ENCODE results near the gene ZNF837.
"Not testable (repeated sequence)": the region's sequence is repeated elsewhere in the genome, so short reads cannot be mapped to it uniquely, and the experiment has no call there.

Gene ZNF837

DNA sequence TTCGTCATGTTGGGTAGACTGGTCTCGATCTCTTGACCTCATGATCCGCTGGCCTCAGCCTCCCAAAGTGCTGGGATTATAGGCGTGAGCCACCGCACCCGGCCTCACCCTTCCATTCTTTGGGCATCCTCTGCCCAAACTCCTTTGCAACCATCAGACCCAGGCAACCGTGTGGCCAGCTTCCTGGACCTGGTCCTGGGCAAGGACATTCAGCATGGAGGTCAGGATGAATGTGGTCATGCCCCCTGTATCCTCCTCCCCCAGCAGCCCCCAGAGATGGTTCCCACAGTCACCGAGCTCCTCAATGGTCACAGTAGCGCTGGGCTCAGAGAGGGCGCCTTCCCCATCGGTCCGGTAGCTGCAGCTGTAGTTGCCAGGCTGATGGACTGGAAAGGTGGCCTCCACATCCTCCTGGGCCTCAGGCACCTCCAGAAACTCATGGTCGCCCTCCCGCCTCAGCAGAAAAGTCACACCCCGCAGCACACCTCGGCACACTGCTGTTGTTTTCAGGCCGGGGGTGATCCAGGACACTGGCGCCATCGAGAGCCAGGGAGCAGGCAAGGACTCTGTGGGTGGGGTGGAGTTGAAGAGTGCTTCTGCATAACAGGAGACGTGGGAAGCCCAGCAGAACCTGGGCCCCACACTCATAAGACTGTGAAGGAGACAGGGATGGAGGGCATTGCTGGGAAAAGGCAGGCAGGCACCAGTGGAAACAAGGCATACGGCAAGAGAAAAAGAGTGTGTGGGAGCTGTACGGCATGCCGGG, 28.7 kb downstream of the ZNF837 start:
- H3K4me1 Mint-ChIP-seq (ENCODE audit: low read depth): peaks cover 28% of the 10 kb centered on the region
- peaks cover 5% of the 10 kb centered on the region for H3K36me3 Mint-ChIP-seq (ENCODE audit: low read depth)
- no peak overlapping the region for H3K4me3 Mint-ChIP-seq
- H3K9me3 Mint-ChIP-seq: no peaks in the 10 kb centered on the region
- no peaks in the 10 kb centered on the region for H3K27me3 Mint-ChIP-seq
- no peak overlapping the region for H3K27ac Mint-ChIP-seq

DNA sequence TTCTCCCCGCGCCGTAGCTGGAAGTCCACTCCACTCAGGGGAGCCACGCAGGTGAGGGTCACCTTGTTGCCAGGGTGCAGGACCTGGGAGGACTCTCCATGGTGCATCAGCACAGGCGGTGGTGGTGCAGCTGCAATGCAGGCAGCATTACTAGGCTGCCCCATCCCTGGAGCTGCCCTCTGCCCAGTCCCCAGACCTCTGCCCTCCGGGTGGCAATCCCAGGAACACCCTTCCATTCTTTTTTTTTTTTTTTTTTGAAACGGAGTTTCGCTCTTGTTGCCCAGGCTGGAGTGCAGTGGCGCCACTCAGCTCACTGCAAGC, 29.3 kb downstream of the ZNF837 start:
- H3K4me3 Mint-ChIP-seq: no peak overlapping the region
- H3K27me3 Mint-ChIP-seq: no peaks in the 10 kb centered on the region
- peaks cover 31% of the 10 kb centered on the region for H3K4me1 Mint-ChIP-seq (ENCODE audit: low read depth)
- no peak overlapping the region for H3K27ac Mint-ChIP-seq
- H3K36me3 Mint-ChIP-seq (ENCODE audit: low read depth): peaks cover 5% of the 10 kb centered on the region
- no peaks in the 10 kb centered on the region for H3K9me3 Mint-ChIP-seq

DNA sequence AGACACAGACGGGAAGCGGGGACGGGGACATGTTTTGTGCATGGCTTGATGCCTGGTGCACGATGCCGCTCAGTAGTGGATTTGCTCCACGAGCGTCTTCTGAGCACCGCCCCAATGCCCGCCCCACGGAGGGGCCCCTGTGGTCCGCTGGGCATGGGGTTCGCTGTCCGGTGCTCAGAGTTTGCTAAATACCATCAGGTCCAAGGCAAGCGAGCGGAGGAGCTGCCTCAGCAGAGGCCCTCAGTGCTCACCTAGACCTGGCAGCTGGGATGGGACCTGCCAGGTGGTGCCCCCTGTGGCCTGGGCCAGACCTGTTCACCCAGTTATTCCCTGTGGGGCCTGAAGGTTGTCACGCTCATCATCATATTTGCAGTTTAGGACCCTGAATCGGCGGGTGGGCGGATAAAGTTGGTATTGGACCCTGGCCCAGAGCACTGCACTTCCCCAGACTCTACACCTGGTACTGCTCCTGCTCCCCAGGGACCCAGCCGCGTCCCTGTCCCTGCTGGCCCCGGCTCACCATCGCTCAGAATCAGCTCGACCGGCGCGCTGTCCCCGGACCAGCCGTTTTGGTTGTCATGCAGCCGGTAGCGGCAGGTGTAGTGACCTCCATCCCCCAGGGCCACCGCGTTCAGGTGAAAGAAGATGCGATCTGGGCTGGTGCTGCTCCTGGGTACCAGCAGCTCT, 29.8 kb downstream of the ZNF837 start:
- Mint-ChIP-seq H3K4me1 (ENCODE audit: low read depth) (peaks cover 30% of the 10 kb centered on the region), H3K27me3 (no peaks in the 10 kb centered on the region), H3K9me3 (no peaks in the 10 kb centered on the region), H3K27ac (no peak overlapping the region), H3K36me3 (ENCODE audit: low read depth) (peaks cover 5% of the 10 kb centered on the region), H3K4me3 (no peak overlapping the region)

DNA sequence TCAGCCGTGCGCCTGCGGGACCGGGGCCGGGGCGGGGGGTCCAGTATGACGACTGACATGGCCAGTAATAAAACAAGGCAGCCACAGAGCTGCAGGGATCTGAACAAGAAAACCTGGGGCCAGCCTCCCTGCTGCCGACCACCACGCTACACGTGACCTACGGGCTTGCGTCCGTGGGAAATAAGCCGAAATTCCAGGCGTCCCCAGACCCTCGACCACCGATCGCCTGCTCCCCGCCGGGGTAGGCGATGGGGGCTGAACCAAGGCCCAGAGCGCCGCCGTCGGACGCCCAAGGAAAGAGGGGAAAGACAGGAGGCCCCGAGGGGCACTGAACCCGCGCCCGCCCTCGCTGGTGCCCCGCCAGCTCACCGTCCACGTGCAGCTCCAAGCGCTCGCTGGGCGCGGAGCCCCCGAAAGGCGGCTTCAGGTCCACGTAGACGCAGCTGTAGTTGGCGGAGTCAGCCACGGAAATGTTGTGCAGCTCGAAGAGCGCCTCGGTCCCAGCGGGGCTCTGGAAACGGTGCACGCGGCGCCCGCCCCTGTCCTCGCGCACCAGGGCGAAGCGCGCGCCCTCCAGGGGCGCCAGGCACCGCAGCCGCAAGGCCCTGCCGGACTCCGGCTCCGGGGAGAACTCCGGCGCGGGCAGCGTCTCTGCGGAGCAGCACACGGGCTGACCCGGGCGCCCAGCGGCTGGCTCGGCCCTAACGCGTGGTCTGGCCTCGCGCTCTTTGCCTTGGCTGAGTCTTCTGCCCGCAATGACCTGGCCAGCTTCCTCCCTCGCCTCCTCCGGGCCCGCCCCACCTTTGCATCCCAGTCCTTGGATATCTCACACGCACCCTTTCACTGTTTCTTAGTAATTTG, 30.6 kb downstream of the ZNF837 start:
- Mint-ChIP-seq H3K27ac (no peak overlapping the region), H3K36me3 (ENCODE audit: low read depth) (peaks cover 9% of the 10 kb centered on the region), H3K4me1 (ENCODE audit: low read depth) (peaks cover 32% of the 10 kb centered on the region), H3K9me3 (no peaks in the 10 kb centered on the region), H3K27me3 (no peaks in the 10 kb centered on the region), H3K4me3 (no peak overlapping the region)

DNA sequence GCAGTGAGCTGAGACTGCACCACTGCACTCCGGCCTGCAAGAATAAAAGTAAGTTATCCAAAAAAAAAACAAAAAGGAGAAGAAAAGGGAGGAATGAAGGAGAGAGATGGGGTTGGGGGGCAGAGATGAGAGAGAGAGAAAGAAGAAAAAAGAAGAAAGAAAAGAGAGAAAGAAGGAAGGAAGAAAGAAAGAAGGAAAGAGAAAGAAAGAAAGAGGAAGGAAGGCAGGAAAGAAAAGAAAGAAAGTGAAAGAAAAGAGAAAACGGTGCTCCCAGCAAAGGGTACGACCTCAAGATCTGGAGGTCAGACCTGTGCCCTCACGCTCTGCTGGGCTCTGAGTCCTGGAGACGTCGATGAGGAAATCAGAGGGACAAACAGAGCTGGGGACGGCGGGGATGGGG, 31.2 kb downstream of the ZNF837 start:
- peak overlapping the region; percentile 55 for H3K27ac Mint-ChIP-seq
- peaks cover 29% of the 10 kb centered on the region for H3K4me1 Mint-ChIP-seq (ENCODE audit: low read depth)
- no peaks in the 10 kb centered on the region for H3K27me3 Mint-ChIP-seq
- peaks cover 9% of the 10 kb centered on the region for H3K36me3 Mint-ChIP-seq (ENCODE audit: low read depth)
- no peaks in the 10 kb centered on the region for H3K9me3 Mint-ChIP-seq
- H3K4me3 Mint-ChIP-seq: no peak overlapping the region

DNA sequence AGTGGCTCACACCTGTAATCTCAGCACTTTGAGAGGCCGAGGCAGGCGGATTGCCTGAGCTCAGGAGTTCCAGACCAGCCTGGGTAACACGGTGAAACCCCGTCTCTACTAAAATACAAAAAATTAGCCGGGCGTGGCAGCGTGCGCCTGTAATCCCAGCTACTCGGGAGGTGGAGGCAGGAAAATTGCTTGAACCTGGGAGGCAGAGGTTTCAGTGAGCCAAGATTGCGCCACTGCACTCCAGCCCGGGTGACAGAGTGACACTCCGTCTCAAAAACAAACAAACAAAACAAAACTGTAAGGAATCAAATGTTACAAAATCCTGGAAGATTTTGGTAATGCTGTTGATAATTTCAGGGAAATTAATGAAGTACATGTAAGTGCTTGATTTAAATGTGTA, 32.8 kb downstream of the ZNF837 start:
- not testable (repeated sequence) for H3K27me3 Mint-ChIP-seq; H3K36me3 Mint-ChIP-seq (ENCODE audit: low read depth); H3K9me3 Mint-ChIP-seq
- Mint-ChIP-seq H3K4me1 (ENCODE audit: low read depth) (peaks cover 29% of the 10 kb centered on the region), H3K27ac (peak overlapping the region; percentile 91), H3K4me3 (peak overlapping the region; percentile 95)

DNA sequence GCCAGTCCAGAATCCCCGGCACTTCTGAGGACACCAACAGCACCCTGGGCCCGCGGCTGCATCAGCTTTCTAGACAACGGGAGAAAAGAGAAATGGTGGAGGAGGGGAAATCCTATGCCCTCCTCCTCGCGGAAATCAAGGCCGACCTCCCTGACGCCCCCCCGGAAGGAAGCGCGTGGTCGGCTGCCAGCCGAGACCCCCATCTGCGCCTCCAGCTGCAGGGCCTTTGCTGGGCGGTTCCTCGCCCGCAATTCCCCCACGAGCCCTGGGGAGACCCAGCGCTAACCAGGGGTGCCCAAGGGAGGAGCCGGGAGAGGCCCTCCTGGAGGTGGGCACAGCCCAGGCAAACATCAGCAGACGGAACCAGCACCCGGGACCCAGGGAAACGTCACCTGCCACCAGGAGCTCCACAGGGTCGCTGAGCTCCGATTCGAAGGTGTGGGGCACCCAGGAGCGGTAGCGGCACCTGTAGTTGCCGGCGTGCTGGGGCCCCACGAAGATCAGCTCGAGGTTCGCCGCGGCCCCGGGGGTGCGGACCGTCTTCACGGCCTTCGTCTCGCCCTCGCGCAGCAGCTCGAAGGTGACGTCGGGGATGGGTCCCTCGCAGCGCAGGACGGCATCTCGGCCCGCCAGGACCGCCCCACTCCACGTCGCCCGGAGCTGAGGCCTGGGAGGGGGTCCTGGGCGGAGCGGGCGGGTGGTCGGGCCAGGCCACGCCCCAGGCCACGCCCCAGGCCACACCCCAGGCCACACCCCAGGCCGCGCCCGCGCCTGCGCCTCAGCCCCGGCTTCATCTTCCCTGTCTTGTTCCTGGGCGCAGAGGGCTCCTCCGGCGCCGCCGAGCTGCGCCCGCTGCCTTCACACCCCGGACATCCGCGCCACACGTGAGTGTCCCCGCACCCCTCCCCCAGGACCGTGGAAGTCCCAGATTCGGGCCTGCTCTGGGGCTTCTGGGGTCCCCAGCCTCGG, 33.6 kb downstream of the ZNF837 start:
- Mint-ChIP-seq H3K4me1 (ENCODE audit: low read depth) (peaks cover 29% of the 10 kb centered on the region), H3K27me3 (no peaks in the 10 kb centered on the region), H3K27ac (peak overlapping the region; percentile 91), H3K4me3 (peak overlapping the region; percentile 95), H3K36me3 (ENCODE audit: low read depth) (peaks cover 13% of the 10 kb centered on the region), H3K9me3 (no peaks in the 10 kb centered on the region)

DNA sequence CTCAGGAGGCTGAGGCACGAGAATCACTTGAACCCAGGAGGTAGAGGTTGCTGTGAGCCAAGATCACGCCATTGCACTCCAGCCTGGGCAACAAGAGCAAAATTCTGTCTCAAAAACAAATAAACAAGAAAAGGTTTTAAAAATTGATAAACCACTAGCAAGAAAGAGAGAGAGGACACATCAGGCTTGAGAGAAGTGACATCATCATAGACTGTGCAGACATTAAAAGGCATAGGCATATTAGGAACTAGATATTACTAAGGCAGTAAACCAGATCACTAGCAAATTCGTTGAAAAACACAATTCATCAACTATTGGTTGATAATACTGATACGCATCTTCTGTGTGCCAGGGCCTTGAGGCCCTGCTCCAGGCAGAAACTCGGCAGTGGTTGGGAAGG, 35.3 kb downstream of the ZNF837 start:
- H3K27me3 Mint-ChIP-seq: no peaks in the 10 kb centered on the region
- peaks cover 23% of the 10 kb centered on the region for H3K36me3 Mint-ChIP-seq (ENCODE audit: low read depth)
- H3K9me3 Mint-ChIP-seq: no peaks in the 10 kb centered on the region
- peak overlapping the region; percentile 23 for H3K27ac Mint-ChIP-seq
- H3K4me1 Mint-ChIP-seq (ENCODE audit: low read depth): peaks cover 29% of the 10 kb centered on the region
- peak overlapping the region; percentile 95 for H3K4me3 Mint-ChIP-seq

DNA sequence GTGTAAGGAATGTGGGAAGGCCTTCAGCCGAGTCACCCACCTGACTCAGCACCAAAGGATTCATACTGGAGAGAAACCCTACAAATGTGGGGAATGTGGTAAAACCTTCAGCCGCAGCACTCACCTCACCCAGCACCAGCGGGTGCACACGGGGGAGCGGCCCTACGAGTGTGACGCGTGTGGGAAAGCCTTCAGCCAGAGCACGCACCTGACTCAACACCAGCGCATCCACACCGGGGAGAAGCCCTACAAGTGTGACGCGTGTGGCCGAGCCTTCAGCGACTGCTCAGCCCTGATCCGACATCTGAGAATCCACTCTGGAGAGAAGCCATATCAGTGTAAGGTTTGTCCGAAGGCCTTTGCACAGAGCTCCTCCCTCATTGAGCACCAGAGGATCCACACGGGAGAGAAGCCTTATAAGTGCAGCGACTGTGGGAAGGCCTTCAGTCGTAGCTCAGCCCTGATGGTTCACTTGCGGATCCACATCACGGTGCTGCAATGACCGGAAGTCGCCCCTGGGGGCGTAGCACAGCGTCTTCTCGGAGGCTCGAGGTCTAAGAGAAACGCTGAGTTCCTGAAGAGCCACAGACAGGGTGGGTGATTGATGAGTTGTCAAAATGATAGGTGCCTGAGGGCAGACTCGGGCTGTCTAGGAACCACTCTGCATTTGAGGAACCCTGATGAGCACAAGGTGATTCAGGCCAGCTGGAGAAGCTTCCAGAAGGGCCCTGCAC, 41.8 kb downstream of the ZNF837 start:
- Mint-ChIP-seq H3K4me1 (ENCODE audit: low read depth) (no peaks in the 10 kb centered on the region), H3K36me3 (ENCODE audit: low read depth) (peaks cover 44% of the 10 kb centered on the region), H3K9me3 (no peaks in the 10 kb centered on the region), H3K27me3 (no peaks in the 10 kb centered on the region), H3K4me3 (no peak overlapping the region), H3K27ac (no peak overlapping the region)

DNA sequence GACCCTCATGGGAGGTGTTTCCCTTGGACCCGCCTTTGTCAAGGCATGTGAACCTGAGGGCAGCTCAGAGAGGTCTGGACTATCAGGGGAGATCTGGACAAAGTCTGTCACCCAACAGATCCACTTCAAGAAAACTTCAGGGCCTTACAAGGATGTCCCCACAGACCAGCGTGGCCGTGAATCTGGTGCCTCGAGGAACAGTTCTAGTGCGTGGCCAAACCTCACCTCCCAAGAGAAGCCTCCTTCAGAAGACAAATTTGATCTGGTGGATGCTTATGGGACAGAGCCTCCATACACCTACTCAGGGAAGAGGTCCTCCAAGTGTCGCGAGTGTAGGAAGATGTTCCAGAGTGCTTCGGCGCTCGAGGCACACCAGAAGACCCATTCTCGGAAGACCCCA, 42.5 kb downstream of the ZNF837 start:
- Mint-ChIP-seq H3K4me1 (ENCODE audit: low read depth) (no peaks in the 10 kb centered on the region), H3K27me3 (no peaks in the 10 kb centered on the region), H3K36me3 (ENCODE audit: low read depth) (peaks cover 44% of the 10 kb centered on the region), H3K9me3 (no peaks in the 10 kb centered on the region), H3K4me3 (no peak overlapping the region), H3K27ac (no peak overlapping the region)

DNA sequence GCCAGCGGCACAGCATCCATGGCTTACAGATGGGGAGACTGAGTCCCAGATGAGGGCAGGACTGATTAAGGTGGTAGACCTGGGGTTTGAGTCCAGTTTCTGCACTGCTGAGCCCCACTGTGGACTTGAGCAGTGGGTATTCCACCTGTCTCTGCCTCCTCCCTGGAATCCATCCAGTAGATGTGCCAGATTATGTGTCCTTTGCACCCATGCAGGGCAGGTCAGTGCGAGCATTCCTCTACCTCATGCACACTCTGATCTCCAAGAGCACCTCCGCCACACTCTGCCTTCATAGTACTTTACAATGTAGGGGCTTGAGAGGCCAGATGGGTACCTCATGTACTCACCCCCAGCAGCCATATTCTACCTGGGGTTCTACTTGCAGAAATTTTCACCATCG, 44.0 kb downstream of the ZNF837 start:
- Mint-ChIP-seq H3K36me3 (ENCODE audit: low read depth) (peaks cover 42% of the 10 kb centered on the region), H3K27ac (no peak overlapping the region), H3K4me1 (ENCODE audit: low read depth) (peaks cover 4% of the 10 kb centered on the region), H3K27me3 (no peaks in the 10 kb centered on the region), H3K9me3 (no peaks in the 10 kb centered on the region), H3K4me3 (no peak overlapping the region)

DNA sequence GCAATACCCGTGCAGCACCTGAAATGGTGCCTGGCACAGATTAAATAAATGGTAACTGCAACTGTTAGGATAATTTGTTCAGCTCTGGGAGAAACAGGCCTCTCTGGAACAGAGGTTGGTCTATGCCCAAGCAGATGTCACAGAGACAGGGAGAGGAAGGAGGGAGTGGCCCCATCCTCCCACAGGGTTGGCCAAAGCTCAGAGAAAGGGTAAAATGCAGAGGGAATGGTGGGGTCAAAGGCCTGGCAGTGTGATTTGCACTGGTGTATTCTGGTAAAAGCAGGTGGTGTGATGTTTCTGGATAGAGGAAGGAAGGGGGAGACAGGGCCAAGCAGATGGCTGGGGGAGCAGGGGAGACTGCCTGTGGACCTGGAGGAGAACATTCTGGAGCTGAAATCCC, 44.6 kb downstream of the ZNF837 start:
- Mint-ChIP-seq H3K4me1 (ENCODE audit: low read depth) (peaks cover 4% of the 10 kb centered on the region), H3K36me3 (ENCODE audit: low read depth) (peaks cover 40% of the 10 kb centered on the region), H3K4me3 (no peak overlapping the region), H3K27ac (no peak overlapping the region), H3K27me3 (no peaks in the 10 kb centered on the region), H3K9me3 (no peaks in the 10 kb centered on the region)

DNA sequence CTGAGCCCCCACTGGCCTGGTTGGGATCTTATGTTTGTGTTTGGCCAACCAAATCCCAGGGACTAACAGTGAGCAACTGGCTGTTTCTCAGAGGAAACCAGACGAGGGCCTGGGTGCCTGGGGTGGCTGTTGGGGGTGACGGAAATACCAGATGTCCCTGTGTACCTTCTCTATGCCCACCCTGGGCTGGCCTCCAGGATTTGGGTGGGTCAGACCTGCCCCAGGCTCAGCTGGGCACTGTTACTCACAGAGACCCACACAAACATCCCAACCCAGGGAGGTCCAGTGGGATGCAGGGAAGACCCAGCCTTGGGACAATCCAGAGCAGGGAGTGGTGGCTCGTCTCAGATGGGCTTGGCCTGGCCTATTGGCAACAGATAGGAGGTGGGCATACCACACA, 45.2 kb downstream of the ZNF837 start:
- Mint-ChIP-seq H3K4me1 (ENCODE audit: low read depth) (peaks cover 4% of the 10 kb centered on the region), H3K36me3 (ENCODE audit: low read depth) (peaks cover 35% of the 10 kb centered on the region), H3K27ac (no peak overlapping the region), H3K9me3 (no peaks in the 10 kb centered on the region), H3K27me3 (no peaks in the 10 kb centered on the region), H3K4me3 (no peak overlapping the region)

All from stimulated activated naive CD8-positive, alpha-beta T cell treated with anti-CD3 and anti-CD28 coated beads, Interleukin-15, Interleukin-2, amounts not matched to agents 100 ng/mL and 50 ng/mL, for 24 hours (primary cell).